Measurements from ENCODE around the gene PIKFYVE.

DNA sequence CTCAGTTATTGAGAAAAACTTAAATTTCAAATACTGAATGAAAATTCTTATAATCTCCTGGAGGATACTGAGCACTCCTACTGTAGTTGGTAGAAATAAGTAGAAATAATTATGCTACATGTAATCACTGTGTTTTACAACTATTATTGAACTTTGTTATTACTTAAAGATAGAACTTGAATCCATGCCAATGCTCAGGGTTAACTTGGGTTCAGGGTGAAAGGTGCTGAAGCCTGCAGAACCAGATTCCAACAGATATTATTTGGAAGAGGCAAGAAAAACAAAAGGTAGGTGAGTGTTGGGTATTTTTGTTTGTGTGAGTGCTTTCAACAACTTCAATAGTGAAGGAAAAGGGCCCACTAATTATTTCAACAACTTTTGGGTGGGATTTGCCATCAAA lies 21.6 kb upstream of the PIKFYVE start:
- TF ChIP-seq SP1 (IDR thresholded peaks at IDR 0.05; ENCODE audit: low read depth, low read length), result no peak
- no peak for TF ChIP-seq CEBPB (IDR thresholded peaks at IDR 0.05; ENCODE audit: borderline replicate concordance in 1 of 2, low read depth in 2 of 2, low read length in 2 of 2)
- TF ChIP-seq, protein P1, sequence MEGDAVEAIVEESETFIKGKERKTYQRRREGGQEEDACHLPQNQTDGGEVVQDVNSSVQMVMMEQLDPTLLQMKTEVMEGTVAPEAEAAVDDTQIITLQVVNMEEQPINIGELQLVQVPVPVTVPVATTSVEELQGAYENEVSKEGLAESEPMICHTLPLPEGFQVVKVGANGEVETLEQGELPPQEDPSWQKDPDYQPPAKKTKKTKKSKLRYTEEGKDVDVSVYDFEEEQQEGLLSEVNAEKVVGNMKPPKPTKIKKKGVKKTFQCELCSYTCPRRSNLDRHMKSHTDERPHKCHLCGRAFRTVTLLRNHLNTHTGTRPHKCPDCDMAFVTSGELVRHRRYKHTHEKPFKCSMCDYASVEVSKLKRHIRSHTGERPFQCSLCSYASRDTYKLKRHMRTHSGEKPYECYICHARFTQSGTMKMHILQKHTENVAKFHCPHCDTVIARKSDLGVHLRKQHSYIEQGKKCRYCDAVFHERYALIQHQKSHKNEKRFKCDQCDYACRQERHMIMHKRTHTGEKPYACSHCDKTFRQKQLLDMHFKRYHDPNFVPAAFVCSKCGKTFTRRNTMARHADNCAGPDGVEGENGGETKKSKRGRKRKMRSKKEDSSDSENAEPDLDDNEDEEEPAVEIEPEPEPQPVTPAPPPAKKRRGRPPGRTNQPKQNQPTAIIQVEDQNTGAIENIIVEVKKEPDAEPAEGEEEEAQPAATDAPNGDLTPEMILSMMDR (IDR thresholded peaks at IDR 0.05 in 2 of 3, conservative IDR thresholded peaks at IDR 0.05 in 1 of 3; ENCODE audit: control insufficient read depth in 2 of 3, extremely low read depth in 1 of 3, insufficient read depth in 1 of 3, low read depth in 3 of 3, low read length in 3 of 3), result no peak
- no peak for TF ChIP-seq EZH2 (IDR thresholded peaks at IDR 0.05; ENCODE audit: borderline replicate concordance, control insufficient read depth, low read depth, low read length)

All from GM12878 (cell line).